ENCODE measurements around the gene EPGN.

GRCh38 chr4:74258963-74259362 is 49.3 kb upstream of the EPGN start:
- TF ChIP-seq CTCF (IDR thresholded peaks at IDR 0.05; ENCODE audit: borderline replicate concordance, extremely low read depth, low read length, poor library complexity, severe bottlenecking), result no peak
- no peak for TF ChIP-seq EZH2 (IDR thresholded peaks at IDR 0.05; ENCODE audit: borderline replicate concordance, low read depth, low read length, severe bottlenecking)

Data from DND-41 (cell line).